ENCODE measurements around the gene KCNK15. TPM values are rescaled to one million over a fixed set of nuclear protein-coding genes. Genes with fewer than 3 reads are reported as not detected.
A peak's percentile ranks its signal among the peaks of the same experiment; 100 is the strongest.

KCNK15 gene
- polyA plus RNA-seq, 6 donors from 2014 or later: not detected

GRCh38 chr20:44706301-44707017 lies 39.2 kb upstream of the KCNK15 start:
- DNase-seq (no peak), ATAC-seq (ENCODE audit: low read depth in 2 of 2) (no peak)
- no peaks in the 10 kb centered on the region for H3K9me3 Mint-ChIP-seq
- H3K36me3 Mint-ChIP-seq: no peaks in the 10 kb centered on the region
- no peak overlapping the region for H3K4me3 Mint-ChIP-seq
- H3K27ac Mint-ChIP-seq: no peak overlapping the region
- peaks cover 0 to 12% (median 0%) of the 10 kb centered on the region in 3 donors for H3K4me1 Mint-ChIP-seq
- H3K27me3 Mint-ChIP-seq: peaks cover 0 to 10% (median 2%) of the 10 kb centered on the region in 3 donors

GRCh38 chr20:44707018-44707579 lies 38.6 kb upstream of the KCNK15 start:
- ATAC-seq (ENCODE audit: low read depth in 2 of 2): no peak
- Mint-ChIP-seq H3K27ac (no peak overlapping the region), H3K27me3 (peaks cover 0 to 9% (median 8%) of the 10 kb centered on the region in 3 donors), H3K36me3 (no peaks in the 10 kb centered on the region), H3K4me1 (peaks cover 0 to 12% (median 0%) of the 10 kb centered on the region in 3 donors), H3K4me3 (no peak overlapping the region), H3K9me3 (no peaks in the 10 kb centered on the region)
- DNase-seq: no peak

GRCh38 chr20:44709380-44709779 lies 36.3 kb upstream of the KCNK15 start:
- Mint-ChIP-seq H3K4me3 (no peak overlapping the region), H3K27ac (no peak overlapping the region), H3K27me3 (peaks cover 7 to 16% (median 16%) of the 10 kb centered on the region in 3 donors), H3K4me1 (no peaks in the 10 kb centered on the region), H3K36me3 (no peaks in the 10 kb centered on the region), H3K9me3 (peaks cover 0 to 2% (median 0%) of the 10 kb centered on the region in 7 donors)
- no peak for ATAC-seq (ENCODE audit: low read depth in 2 of 2)
- no peak for DNase-seq

- Mint-ChIP-seq H3K36me3 (no peaks in the 10 kb centered on the region), H3K27ac (no peak overlapping the region), H3K4me1 (no peaks in the 10 kb centered on the region), H3K27me3 (peaks cover 7 to 19% (median 17%) of the 10 kb centered on the region in 3 donors), H3K4me3 (no peak overlapping the region), H3K9me3 (peaks cover 0 to 2% (median 0%) of the 10 kb centered on the region in 7 donors)
- ATAC-seq (ENCODE audit: low read depth in 2 of 2): no peak
- no peak for DNase-seq
Observed at GRCh38 chr20:44709797-44710196, 35.9 kb upstream of the KCNK15 start.

GRCh38 chr20:44711237-44711636 lies 34.4 kb upstream of the KCNK15 start:
- Mint-ChIP-seq H3K4me3 (no peak overlapping the region), H3K9me3 (peaks cover 0 to 2% (median 0%) of the 10 kb centered on the region in 7 donors), H3K4me1 (no peaks in the 10 kb centered on the region), H3K27me3 (peaks cover 7 to 19% (median 11%) of the 10 kb centered on the region in 3 donors), H3K36me3 (no peaks in the 10 kb centered on the region), H3K27ac (no peak overlapping the region)
- DNase-seq (no peak), ATAC-seq (ENCODE audit: low read depth in 2 of 2) (no peak)

- no peak overlapping the region for H3K4me3 Mint-ChIP-seq
- H3K36me3 Mint-ChIP-seq: no peaks in the 10 kb centered on the region
- H3K27me3 Mint-ChIP-seq: peaks cover 7 to 19% (median 11%) of the 10 kb centered on the region in 3 donors
- no peak for DNase-seq
- no peak for ATAC-seq (ENCODE audit: low read depth in 2 of 2)
- no peaks in the 10 kb centered on the region for H3K4me1 Mint-ChIP-seq
- H3K9me3 Mint-ChIP-seq: peaks cover 0 to 2% (median 0%) of the 10 kb centered on the region in 7 donors
- H3K27ac Mint-ChIP-seq: peak overlapping the region in 1 of 6 donors; percentile 36
Observed at GRCh38 chr20:44714102-44714700, 31.5 kb upstream of the KCNK15 start.

- H3K4me3 Mint-ChIP-seq: no peak within 1 kb of the TSS
- H3K4me1 Mint-ChIP-seq: no peaks in the 10 kb centered on the region
- H3K36me3 Mint-ChIP-seq: no peaks in the 10 kb centered on the region
- peaks cover 0 to 2% (median 0%) of the 10 kb centered on the region in 7 donors for H3K9me3 Mint-ChIP-seq
- DNase-seq: no peak
- H3K27me3 Mint-ChIP-seq: peaks cover 7 to 19% (median 11%) of the 10 kb centered on the region in 3 donors
- peak within 1 kb of the TSS in 2 of 6 donors; percentile 36 to 56 for H3K27ac Mint-ChIP-seq
- no peak for ATAC-seq (ENCODE audit: low read depth in 2 of 2)
Observed at GRCh38 chr20:44714701-44715498, 30.8 kb upstream of the KCNK15 start, which contains the start of gene CCN5. CCN5 (plus strand) TSS chr20:44715369; CDS start chr20:44715391, 22 bp downstream.

- Mint-ChIP-seq H3K36me3 (no peaks in the 10 kb centered on the region), H3K27ac (peak overlapping the region in 1 of 6 donors; percentile 56), H3K4me3 (no peak overlapping the region), H3K4me1 (no peaks in the 10 kb centered on the region), H3K9me3 (peaks cover 0 to 2% (median 0%) of the 10 kb centered on the region in 7 donors), H3K27me3 (peaks cover 7 to 19% (median 11%) of the 10 kb centered on the region in 3 donors)
- ATAC-seq (ENCODE audit: low read depth in 2 of 2): no peak
- DNase-seq: no peak
Observed at GRCh38 chr20:44715499-44716308, 30.0 kb upstream of the KCNK15 start.

- H3K4me1 Mint-ChIP-seq: no peaks in the 10 kb centered on the region
- DNase-seq (no peak), ATAC-seq (ENCODE audit: low read depth in 2 of 2) (no peak)
- peaks cover 0 to 2% (median 0%) of the 10 kb centered on the region in 7 donors for H3K9me3 Mint-ChIP-seq
- H3K36me3 Mint-ChIP-seq: no peaks in the 10 kb centered on the region
- H3K4me3 Mint-ChIP-seq: no peak overlapping the region
- H3K27ac Mint-ChIP-seq: no peak overlapping the region
- peaks cover 7 to 17% (median 11%) of the 10 kb centered on the region in 3 donors for H3K27me3 Mint-ChIP-seq
Observed at GRCh38 chr20:44716309-44717106, 29.2 kb upstream of the KCNK15 start.

GRCh38 chr20:44717986-44718385 lies 27.7 kb upstream of the KCNK15 start:
- H3K9me3 Mint-ChIP-seq: peaks cover 0 to 2% (median 0%) of the 10 kb centered on the region in 7 donors
- no peak overlapping the region for H3K27ac Mint-ChIP-seq
- peaks cover 7 to 11% (median 8%) of the 10 kb centered on the region in 3 donors for H3K27me3 Mint-ChIP-seq
- H3K4me1 Mint-ChIP-seq: no peaks in the 10 kb centered on the region
- H3K36me3 Mint-ChIP-seq: no peaks in the 10 kb centered on the region
- H3K4me3 Mint-ChIP-seq: no peak overlapping the region
- no peak for DNase-seq
- no peak for ATAC-seq (ENCODE audit: low read depth in 2 of 2)

GRCh38 chr20:44719841-44720240 lies 25.8 kb upstream of the KCNK15 start:
- no peaks in the 10 kb centered on the region for H3K36me3 Mint-ChIP-seq
- H3K27me3 Mint-ChIP-seq: no peaks in the 10 kb centered on the region
- H3K4me1 Mint-ChIP-seq: peaks cover 0 to 2% (median 0%) of the 10 kb centered on the region in 3 donors
- ATAC-seq (ENCODE audit: low read depth in 2 of 2) (no peak), DNase-seq (no peak)
- H3K4me3 Mint-ChIP-seq: no peak overlapping the region
- H3K27ac Mint-ChIP-seq: peak overlapping the region in 1 of 6 donors; percentile 9
- H3K9me3 Mint-ChIP-seq: no peaks in the 10 kb centered on the region

- Mint-ChIP-seq H3K4me3 (no peak overlapping the region), H3K36me3 (no peaks in the 10 kb centered on the region), H3K4me1 (peaks cover 0 to 2% (median 0%) of the 10 kb centered on the region in 3 donors), H3K27me3 (no peaks in the 10 kb centered on the region), H3K9me3 (no peaks in the 10 kb centered on the region), H3K27ac (no peak overlapping the region)
- ATAC-seq (ENCODE audit: low read depth in 2 of 2) (no peak), DNase-seq (no peak)
Observed at GRCh38 chr20:44720621-44720996, 25.1 kb upstream of the KCNK15 start.

Data from naive B cell (primary cell).